Left lung (tissue), 10 donors: ENCODE measurements around the gene GRK1. TPM values are rescaled to one million over a fixed set of nuclear protein-coding genes. Genes with fewer than 3 reads are reported as not detected.

Experiments used
- ATAC-seq: fragments of 200-7000 bp; cut with Tn5 transposase; one replicate; pipeline ENCODE4 v1.9.1; 2020; ENCODE audit warnings: moderate library complexity
- DNase-seq, 4 donors: peaks; one replicate each; pipeline ENCODE4 v3.0.0-alpha.2; 2013 to 2020
- H3K27ac ChIP-seq, 2 donors: fragments of 200-600 bp; sonication (generic) in 1 of 2; one replicate each; pipeline versions ENCODE4 v1.5.0 to v1.8.0; 2020 to 2021
- H3K27me3 ChIP-seq, 2 donors: fragments of 200-600 bp; sonication (generic) in 1 of 2; one replicate each; pipeline versions ENCODE4 v1.5.0 to v1.8.0; 2020 to 2021
- H3K36me3 ChIP-seq, 2 donors: fragments of 200-600 bp; sonication (generic) in 1 of 2; one replicate each; pipeline versions ENCODE4 v1.5.0 to v1.8.0; 2020 to 2021
- H3K4me1 ChIP-seq, 2 donors: fragments of 200-600 bp; one replicate each; pipeline ENCODE4 v1.8.0; 2021
- H3K4me3 ChIP-seq, 2 donors: fragments of 200-600 bp; sonication (generic) in 1 of 2; one replicate each; pipeline versions ENCODE4 v1.5.0 to v1.8.0; 2020 to 2021; ENCODE audit warnings: mild to moderate bottlenecking in 1 of 2
- H3K9me3 ChIP-seq, 2 donors: fragments of 200-600 bp; sonication (generic) in 1 of 2; one replicate each; pipeline versions ENCODE4 v1.5.0 to v1.8.0; 2020 to 2021
- intact Hi-C, 2 donors: fragments of 100-400 bp; cut with DNase I; formaldehyde crosslinking; loops; one replicate each; pipeline versions ENCODE4 v1.11.2 to v1.14.2; 2022
- polyA plus RNA-seq, 6 donors: library from polyadenylated mRNA; unstranded; fragments of 120-200 nt; gene quantifications; one replicate each; pipeline ENCODE4 v1.2.1, GENCODE V29; 2013; ENCODE audit not compliant: insufficient read length in 6 of 6
- total RNA-seq, 2 donors: library from RNA; stranded (reverse); fragmentation: NEBNext Ultra II Directional; extraction: Animal tissue kit (Norgen Biotek cat#: 25700); gene quantifications; one replicate each; pipeline ENCODE4 v1.2.1, GENCODE V29; 2021
- TF ChIP-seq, protein P1 (sequence below), 2 donors: fragments of 200-600 bp; sonication (generic) in 1 of 2; IDR thresholded peaks; one replicate each; pipeline versions ENCODE4 v1.5.0 to v1.8.0; 2021; ENCODE audit warnings: antibody characterized with exemption in 2 of 2
- donor health status: DM: no; HTN: yes; CAD: no.
- donor health status: DM: no; HTN: no; CAD: no.

Gene GRK1
- total and polyA plus RNA-seq, 8 donors = 0.21 to 3.1 (median 1.2) TPM; not detected in 1

DNA sequence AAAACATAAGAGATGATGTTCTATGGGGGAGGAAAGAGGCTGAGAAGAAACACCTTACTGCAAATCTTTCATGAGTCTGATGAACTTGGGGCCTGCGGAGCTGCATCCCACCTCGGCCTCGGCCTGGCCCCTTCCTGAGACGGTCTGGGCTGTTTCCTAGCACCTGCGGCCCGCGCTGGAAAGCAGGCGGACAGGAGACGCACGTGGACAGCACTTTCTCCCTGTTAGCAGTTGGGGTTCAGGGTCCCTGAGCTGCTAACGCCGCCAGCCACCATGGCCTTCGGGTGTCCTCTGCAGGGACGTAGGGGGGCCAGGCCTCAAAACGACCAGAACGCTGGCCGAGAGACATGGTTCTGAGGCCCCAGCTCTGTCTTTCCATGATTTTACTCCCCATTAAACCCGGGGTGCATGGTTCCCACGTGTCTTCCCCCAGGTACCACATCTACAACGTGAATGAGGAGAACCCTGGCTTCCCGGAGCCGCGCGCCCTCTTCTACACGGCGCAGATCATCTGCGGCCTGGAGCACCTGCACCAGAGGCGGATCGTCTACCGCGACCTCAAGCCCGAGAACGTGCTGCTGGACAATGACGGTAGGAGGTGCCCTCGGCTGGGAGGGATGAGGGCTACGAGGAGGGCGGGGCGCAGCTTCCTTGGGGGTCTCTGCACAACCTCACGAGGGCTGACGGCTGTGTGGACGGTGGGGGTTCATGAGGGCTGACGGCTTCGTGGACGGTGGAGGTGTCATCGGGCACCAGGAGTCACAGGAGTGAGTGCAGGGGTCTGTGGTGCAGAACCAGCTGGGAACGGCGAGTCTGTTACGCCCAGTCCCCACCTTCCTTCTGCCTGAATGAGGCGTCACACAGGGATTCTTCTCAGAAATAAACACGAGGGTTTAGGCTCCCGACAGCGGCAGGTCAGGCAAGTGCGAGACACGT, 4.3 kb downstream of the GRK1 start:
- Histone ChIP-seq H3K27me3 (no peaks in the 10 kb centered on the region), H3K27ac (no peak overlapping the region), H3K9me3 (no peaks in the 10 kb centered on the region), H3K4me3 (no peak overlapping the region), H3K4me1 (no peaks in the 10 kb centered on the region), H3K36me3 (no peaks in the 10 kb centered on the region)
- ATAC-seq (no peak), DNase-seq (peak in 2 of 4 donors; percentile 23 to 68)
- intact Hi-C loops = no loop called here
- TF ChIP-seq, protein P1, sequence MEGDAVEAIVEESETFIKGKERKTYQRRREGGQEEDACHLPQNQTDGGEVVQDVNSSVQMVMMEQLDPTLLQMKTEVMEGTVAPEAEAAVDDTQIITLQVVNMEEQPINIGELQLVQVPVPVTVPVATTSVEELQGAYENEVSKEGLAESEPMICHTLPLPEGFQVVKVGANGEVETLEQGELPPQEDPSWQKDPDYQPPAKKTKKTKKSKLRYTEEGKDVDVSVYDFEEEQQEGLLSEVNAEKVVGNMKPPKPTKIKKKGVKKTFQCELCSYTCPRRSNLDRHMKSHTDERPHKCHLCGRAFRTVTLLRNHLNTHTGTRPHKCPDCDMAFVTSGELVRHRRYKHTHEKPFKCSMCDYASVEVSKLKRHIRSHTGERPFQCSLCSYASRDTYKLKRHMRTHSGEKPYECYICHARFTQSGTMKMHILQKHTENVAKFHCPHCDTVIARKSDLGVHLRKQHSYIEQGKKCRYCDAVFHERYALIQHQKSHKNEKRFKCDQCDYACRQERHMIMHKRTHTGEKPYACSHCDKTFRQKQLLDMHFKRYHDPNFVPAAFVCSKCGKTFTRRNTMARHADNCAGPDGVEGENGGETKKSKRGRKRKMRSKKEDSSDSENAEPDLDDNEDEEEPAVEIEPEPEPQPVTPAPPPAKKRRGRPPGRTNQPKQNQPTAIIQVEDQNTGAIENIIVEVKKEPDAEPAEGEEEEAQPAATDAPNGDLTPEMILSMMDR (IDR thresholded peaks at IDR 0.05) = no peak

DNA sequence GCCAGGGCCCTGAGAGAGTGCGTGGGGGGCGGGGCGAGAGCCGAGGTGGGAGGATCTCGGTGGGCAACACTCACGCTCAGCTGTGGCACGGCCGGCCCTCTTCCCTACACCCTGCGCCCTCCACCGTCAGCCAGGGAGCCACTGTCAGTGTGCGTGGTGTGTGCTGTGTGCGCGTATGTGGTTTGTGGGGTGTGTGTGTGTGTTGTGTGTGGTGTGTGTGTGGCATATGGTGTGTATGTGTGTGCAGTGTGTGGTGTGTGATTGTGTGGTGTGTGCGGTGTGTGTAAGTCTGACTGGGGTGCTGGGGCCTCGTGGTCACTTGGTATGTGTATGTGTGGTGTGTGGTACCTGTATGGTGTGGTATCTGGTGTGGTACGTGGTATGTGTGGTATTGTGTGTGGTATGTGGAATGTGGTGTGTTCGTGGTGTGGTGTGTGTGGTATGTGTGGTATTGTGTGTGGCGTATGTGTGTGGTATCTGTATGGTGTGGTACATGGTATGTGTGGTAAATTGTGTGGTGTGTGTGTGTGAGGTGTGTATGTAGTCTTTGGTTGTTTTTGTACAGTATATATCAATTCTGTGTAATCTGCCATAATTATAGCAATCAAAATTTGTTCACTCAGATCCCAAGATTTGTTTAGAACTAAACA, 5.1 kb downstream of the GRK1 start:
- TF ChIP-seq, protein P1 (IDR thresholded peaks at IDR 0.05) = no peak
- DNase-seq (peak in 2 of 4 donors; percentile 15 to 73), ATAC-seq (no peak)
- Histone ChIP-seq H3K4me3 (no peak overlapping the region), H3K9me3 (no peaks in the 10 kb centered on the region), H3K27me3 (no peaks in the 10 kb centered on the region), H3K36me3 (no peaks in the 10 kb centered on the region), H3K27ac (no peak overlapping the region), H3K4me1 (no peaks in the 10 kb centered on the region)
- intact Hi-C loops = no loop called here

DNA sequence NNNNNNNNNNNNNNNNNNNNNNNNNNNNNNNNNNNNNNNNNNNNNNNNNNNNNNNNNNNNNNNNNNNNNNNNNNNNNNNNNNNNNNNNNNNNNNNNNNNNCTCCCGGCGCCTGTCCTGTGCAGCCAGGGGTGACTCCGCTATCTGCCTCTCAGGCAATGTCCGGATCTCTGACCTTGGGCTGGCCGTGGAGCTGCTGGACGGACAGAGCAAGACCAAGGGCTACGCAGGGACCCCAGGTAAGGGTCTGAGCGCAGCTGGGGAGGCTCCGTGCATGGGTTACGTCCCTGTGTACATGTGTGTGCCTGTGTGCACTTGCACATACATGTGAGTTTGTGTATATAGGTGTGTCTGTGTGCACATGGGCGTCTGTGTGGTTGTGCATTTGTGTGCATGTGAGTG, 55.9 kb downstream of the GRK1 start:
- ATAC-seq (no peak), DNase-seq (peak in 1 of 4 donors; percentile 50)
- H3K27ac ChIP-seq = no peak overlapping the region
- peaks cover 0 to 6% of the 10 kb centered on the region in 2 donors for H3K9me3 ChIP-seq
- intact Hi-C loops = no loop called here
- H3K27me3 ChIP-seq = no peaks in the 10 kb centered on the region
- no peak overlapping the region for H3K4me3 ChIP-seq
- TF ChIP-seq, protein P1 (IDR thresholded peaks at IDR 0.05) = no peak
- no peaks in the 10 kb centered on the region for H3K36me3 ChIP-seq
- peaks cover 2 to 8% of the 10 kb centered on the region in 2 donors for H3K4me1 ChIP-seq

DNA sequence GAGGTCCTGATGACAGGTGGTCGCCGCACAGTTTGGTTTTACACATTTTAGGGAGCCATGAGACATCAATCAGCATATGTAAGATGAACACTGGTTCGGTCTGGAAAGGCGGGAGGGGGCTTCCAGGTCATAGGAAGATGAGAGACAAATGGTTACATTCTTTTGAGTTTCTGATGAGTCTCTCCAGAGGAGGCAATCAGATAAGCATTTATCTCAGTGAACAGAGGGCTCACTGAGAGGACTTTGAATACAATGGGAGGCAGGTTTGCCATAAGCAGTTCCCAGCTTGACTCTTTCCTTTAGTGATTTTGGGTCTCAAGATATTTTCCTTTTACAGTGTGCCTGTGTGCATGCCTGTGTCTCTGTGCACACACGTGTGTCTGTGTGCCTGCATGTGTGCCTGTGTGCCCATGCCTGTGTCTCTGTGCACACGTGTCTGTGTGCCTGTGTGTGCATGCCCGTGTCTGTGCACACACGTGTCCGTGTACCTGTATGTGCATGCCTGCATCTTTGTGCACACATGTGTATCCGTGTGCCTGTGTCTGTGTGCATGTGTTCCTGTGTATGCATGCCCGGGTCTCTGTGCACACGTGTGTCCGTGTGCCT, 56.5 kb downstream of the GRK1 start:
- peak in 1 of 4 donors; percentile 23 for DNase-seq
- Histone ChIP-seq H3K9me3 (peaks cover 0 to 6% of the 10 kb centered on the region in 2 donors), H3K27me3 (peaks cover 0 to 2% of the 10 kb centered on the region in 2 donors), H3K4me1 (peaks cover 2 to 8% of the 10 kb centered on the region in 2 donors), H3K27ac (no peak overlapping the region), H3K4me3 (no peak overlapping the region), H3K36me3 (no peaks in the 10 kb centered on the region)
- TF ChIP-seq, protein P1 (IDR thresholded peaks at IDR 0.05) = no peak
- no peak for ATAC-seq
- intact Hi-C loops = no loop called here
